ENCODE results near the gene TMEM131L. TPM values are rescaled to one million over a fixed set of nuclear protein-coding genes. Genes with fewer than 3 reads are reported as not detected.
"Not testable (repeated sequence)": the region's sequence is repeated elsewhere in the genome, so short reads cannot be mapped to it uniquely, and the experiment has no call there.

TMEM131L gene
- total RNA-seq, 3 donors from 2014 or later: 37.7 to 44.0 (median 41.7) TPM

DNA sequence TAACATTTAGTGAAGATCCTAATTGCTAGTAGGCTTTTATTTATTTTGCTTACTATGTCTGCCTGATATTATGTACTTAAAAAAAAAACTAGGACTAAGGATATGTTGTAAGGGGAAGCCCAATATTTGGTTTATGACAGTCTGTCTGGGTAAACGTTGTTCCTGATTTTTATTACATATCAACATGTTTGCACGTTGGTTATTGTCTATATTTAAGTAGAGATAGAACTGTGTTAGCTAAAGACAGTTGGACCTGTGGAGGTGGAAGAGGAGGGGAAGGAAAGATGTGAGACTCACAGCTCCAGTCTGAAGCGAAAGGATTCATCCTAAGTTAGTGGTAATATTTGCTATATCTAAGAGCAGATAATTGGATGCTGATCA lies 90.3 kb downstream of the TMEM131L start:
- peaks cover 6% of the 10 kb centered on the region for H3K9me3 Mint-ChIP-seq

DNA sequence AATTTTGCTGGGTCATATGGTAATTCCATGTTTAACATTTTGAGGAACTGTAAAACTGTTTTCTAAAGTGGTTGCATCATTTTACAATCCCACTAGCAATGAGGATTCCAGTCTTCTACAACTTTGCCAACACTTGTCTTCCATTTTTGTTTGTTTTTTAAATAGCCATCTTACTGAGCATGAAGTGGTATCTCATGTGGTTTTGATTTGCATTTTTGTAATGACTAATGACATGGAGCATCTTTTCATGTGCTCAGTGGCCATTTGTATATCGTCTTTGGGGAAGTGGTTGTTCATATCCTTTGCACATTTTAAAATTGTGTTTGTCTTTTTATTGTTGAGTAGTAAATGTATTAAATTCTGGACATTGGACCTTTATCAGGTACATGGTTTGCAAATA lies 94.7 kb downstream of the TMEM131L start:
- H3K36me3 Mint-ChIP-seq (ENCODE audit: insufficient read depth): peaks cover 52% of the 10 kb centered on the region
- peak in 1 of 2 donors; percentile 65 for ATAC-seq
- H3K27me3 Mint-ChIP-seq (ENCODE audit: low read depth): no peaks in the 10 kb centered on the region
- peaks cover 9% of the 10 kb centered on the region for H3K9me3 Mint-ChIP-seq
- H3K4me3 Mint-ChIP-seq: no peak overlapping the region
- no peak for DNase-seq
- H3K4me1 Mint-ChIP-seq (ENCODE audit: low read depth): peaks cover 44% of the 10 kb centered on the region

More for the DNA sequence above, 90.3 kb downstream of the TMEM131L start:
- no peak for ATAC-seq
- peaks cover 39% of the 10 kb centered on the region for H3K4me1 Mint-ChIP-seq (ENCODE audit: low read depth)
- DNase-seq: no peak
- no peaks in the 10 kb centered on the region for H3K27me3 Mint-ChIP-seq (ENCODE audit: low read depth)
- no peak overlapping the region for H3K4me3 Mint-ChIP-seq
- H3K36me3 Mint-ChIP-seq (ENCODE audit: insufficient read depth): peaks cover 39% of the 10 kb centered on the region

- Mint-ChIP-seq H3K27me3 (ENCODE audit: low read depth) (no peaks in the 10 kb centered on the region), H3K36me3 (ENCODE audit: insufficient read depth) (peaks cover 50% of the 10 kb centered on the region), H3K9me3 (peaks cover 9% of the 10 kb centered on the region), H3K4me3 (no peak overlapping the region), H3K4me1 (ENCODE audit: low read depth) (peaks cover 55% of the 10 kb centered on the region)
- ATAC-seq: no peak
- DNase-seq: no peak
Observed at GRCh38 chr4:153564630-153565525, 98.7 kb downstream of the TMEM131L start.

- Mint-ChIP-seq H3K9me3 (peaks cover under 1% of the 10 kb centered on the region), H3K4me3 (no peak overlapping the region), H3K4me1 (ENCODE audit: low read depth) (peaks cover 55% of the 10 kb centered on the region), H3K36me3 (ENCODE audit: insufficient read depth) (peaks cover 37% of the 10 kb centered on the region), H3K27me3 (ENCODE audit: low read depth) (no peaks in the 10 kb centered on the region)
- DNase-seq (no peak), ATAC-seq (no peak)
Observed at GRCh38 chr4:153566631-153567150, 100.5 kb downstream of the TMEM131L start.

DNA sequence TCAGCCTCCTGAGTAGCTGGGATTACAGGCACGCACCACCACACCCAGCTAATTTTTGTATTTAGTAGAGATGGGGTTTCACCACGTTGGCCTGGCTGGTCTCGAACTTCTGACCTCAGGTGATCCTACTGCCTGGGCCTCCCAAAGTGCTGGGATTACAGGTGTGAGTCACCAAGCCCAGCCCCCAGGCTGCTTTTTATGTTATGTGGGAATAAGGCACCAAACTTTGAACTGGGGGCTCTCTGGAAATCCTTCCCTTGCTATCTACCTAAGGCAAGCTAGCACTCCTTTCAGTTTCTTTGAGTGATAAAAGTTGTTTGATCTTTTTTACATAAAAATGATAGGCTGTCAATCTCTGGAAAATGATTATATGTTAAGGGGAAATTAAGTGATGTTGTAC lies 101.5 kb downstream of the TMEM131L start:
- not testable (repeated sequence) for H3K9me3 Mint-ChIP-seq; H3K27me3 Mint-ChIP-seq (ENCODE audit: low read depth); ATAC-seq; H3K4me3 Mint-ChIP-seq; DNase-seq
- Mint-ChIP-seq H3K4me1 (ENCODE audit: low read depth) (peaks cover 58% of the 10 kb centered on the region), H3K36me3 (ENCODE audit: insufficient read depth) (peaks cover 37% of the 10 kb centered on the region)

GRCh38 chr4:153570228-153570973 lies 104.2 kb downstream of the TMEM131L start:
- Mint-ChIP-seq H3K4me1 (ENCODE audit: low read depth) (peaks cover 65% of the 10 kb centered on the region), H3K9me3 (no peaks in the 10 kb centered on the region), H3K27me3 (ENCODE audit: low read depth) (no peaks in the 10 kb centered on the region), H3K36me3 (ENCODE audit: insufficient read depth) (peaks cover 33% of the 10 kb centered on the region), H3K4me3 (no peak overlapping the region)
- DNase-seq (no peak), ATAC-seq (no peak)

GRCh38 chr4:153571006-153571545 lies 104.9 kb downstream of the TMEM131L start:
- Mint-ChIP-seq H3K36me3 (ENCODE audit: insufficient read depth) (peaks cover 33% of the 10 kb centered on the region), H3K4me3 (no peak overlapping the region), H3K9me3 (no peaks in the 10 kb centered on the region), H3K4me1 (ENCODE audit: low read depth) (peaks cover 69% of the 10 kb centered on the region), H3K27me3 (ENCODE audit: low read depth) (no peaks in the 10 kb centered on the region)
- DNase-seq: no peak
- no peak for ATAC-seq

- no peaks in the 10 kb centered on the region for H3K27me3 Mint-ChIP-seq (ENCODE audit: low read depth)
- no peaks in the 10 kb centered on the region for H3K9me3 Mint-ChIP-seq
- peaks cover 76% of the 10 kb centered on the region for H3K4me1 Mint-ChIP-seq (ENCODE audit: low read depth)
- ATAC-seq: peak in 1 of 2 donors; percentile 19
- H3K36me3 Mint-ChIP-seq (ENCODE audit: insufficient read depth): peaks cover 26% of the 10 kb centered on the region
- DNase-seq: no peak
- no peak overlapping the region for H3K4me3 Mint-ChIP-seq
Observed at GRCh38 chr4:153572609-153573008, 106.4 kb downstream of the TMEM131L start.

DNA sequence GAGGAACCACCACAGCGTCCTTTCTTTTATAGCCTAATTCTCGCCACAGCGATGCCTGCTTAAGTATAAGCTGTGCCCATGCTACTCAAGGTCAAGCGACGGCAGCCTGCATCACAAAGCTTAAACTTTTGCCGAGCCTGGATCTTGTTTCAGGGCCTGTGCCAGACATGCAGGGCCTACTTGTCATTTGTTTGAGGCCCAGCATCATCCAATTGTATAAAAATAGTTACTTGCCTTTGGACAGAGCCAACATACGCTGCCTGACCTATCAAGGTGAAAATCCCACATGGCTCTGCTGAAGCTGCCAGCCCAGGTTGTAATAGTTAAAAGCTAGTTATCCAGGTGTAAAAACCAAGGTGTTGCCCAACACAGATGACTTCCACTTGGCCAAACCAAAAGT lies 107.1 kb downstream of the TMEM131L start:
- peaks cover 73% of the 10 kb centered on the region for H3K4me1 Mint-ChIP-seq (ENCODE audit: low read depth)
- no peaks in the 10 kb centered on the region for H3K27me3 Mint-ChIP-seq (ENCODE audit: low read depth)
- peaks cover 26% of the 10 kb centered on the region for H3K36me3 Mint-ChIP-seq (ENCODE audit: insufficient read depth)
- ATAC-seq (no peak), DNase-seq (no peak)
- H3K9me3 Mint-ChIP-seq: no peaks in the 10 kb centered on the region
- no peak overlapping the region for H3K4me3 Mint-ChIP-seq

DNA sequence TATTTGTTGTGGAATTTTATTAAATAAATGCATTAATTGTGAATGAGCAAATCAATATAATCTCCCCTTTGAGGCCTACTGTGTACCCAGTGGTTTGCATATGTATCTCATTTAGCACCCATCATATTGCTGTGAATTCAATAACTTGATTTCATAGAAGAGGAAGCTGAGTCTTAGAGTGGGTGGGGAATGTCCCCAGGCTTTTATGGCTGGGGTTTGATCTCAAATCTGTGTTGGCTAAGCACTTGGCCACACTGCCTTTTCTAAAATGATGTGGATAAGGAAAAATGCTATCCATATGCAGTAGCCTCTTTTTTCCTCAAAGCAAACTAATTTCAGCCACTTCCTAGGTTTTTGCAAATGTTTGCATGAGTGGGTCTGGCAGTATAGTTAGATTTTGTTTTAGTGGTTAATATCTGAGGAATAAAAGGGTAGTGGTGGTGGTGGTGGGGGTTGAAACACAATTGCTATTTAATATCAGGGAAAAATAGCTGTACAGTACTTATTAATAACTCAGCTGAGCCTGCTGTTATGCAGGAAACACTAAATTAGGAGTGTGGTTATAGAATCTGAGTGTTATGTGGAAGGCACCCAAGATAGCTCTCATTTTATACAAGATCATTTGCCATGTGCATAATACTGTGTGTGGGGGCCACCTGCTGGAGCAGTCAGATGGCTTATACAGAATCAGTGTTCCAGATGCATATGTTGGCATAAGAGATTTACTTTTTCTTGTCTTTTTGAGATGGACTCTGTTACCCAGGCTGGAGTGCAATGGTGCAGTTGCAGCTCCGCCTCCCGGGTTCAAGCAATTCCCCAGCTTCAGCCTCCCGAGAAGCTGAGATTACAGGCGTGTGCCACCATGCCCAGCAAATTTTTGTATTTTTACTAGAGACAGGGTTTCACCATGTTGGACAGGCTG lies 108.0 kb downstream of the TMEM131L start:
- Mint-ChIP-seq H3K9me3 (no peaks in the 10 kb centered on the region), H3K36me3 (ENCODE audit: insufficient read depth) (peaks cover 23% of the 10 kb centered on the region), H3K4me1 (ENCODE audit: low read depth) (peaks cover 65% of the 10 kb centered on the region), H3K4me3 (no peak overlapping the region), H3K27me3 (ENCODE audit: low read depth) (no peaks in the 10 kb centered on the region)
- DNase-seq (peak; percentile 58), ATAC-seq (peak; percentile 83 to 87)

GRCh38 chr4:153576443-153576774 lies 110.2 kb downstream of the TMEM131L start:
- H3K4me1 Mint-ChIP-seq (ENCODE audit: low read depth): peaks cover 60% of the 10 kb centered on the region
- no peaks in the 10 kb centered on the region for H3K27me3 Mint-ChIP-seq (ENCODE audit: low read depth)

GRCh38 chr4:153577053-153577452 lies 110.9 kb downstream of the TMEM131L start:
- H3K27me3 Mint-ChIP-seq (ENCODE audit: low read depth): no peaks in the 10 kb centered on the region
- no peaks in the 10 kb centered on the region for H3K9me3 Mint-ChIP-seq
- no peak overlapping the region for H3K4me3 Mint-ChIP-seq
- H3K4me1 Mint-ChIP-seq (ENCODE audit: low read depth): peaks cover 56% of the 10 kb centered on the region
- no peak for ATAC-seq
- DNase-seq: no peak
- peaks cover 15% of the 10 kb centered on the region for H3K36me3 Mint-ChIP-seq (ENCODE audit: insufficient read depth)

More at GRCh38 chr4:153576443-153576774, 110.2 kb downstream of the TMEM131L start:
- Mint-ChIP-seq H3K36me3 (ENCODE audit: insufficient read depth) (peaks cover 17% of the 10 kb centered on the region), H3K4me3 (no peak overlapping the region), H3K9me3 (no peaks in the 10 kb centered on the region)
- no peak for DNase-seq
- no peak for ATAC-seq

DNA sequence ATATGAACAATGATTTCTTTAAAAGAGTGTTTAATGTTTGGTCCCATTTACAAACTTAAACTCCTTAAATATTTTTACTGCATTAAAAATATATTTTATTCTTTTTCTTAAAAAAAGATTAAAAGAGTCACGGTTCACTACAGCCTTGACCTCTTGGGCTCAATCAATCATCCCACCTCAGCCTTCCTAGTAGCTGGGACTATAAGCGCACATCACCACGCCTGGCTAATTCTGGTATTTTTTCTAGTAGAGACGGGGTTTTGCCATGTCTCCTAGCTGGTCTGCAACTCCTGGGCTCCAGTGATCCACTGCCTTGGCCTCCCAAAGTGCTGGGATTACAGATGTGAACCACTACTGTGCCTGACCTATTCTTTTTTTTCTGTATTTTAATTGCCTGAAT lies 113.2 kb downstream of the TMEM131L start:
- ATAC-seq: no peak
- peaks cover 48% of the 10 kb centered on the region for H3K4me1 Mint-ChIP-seq (ENCODE audit: low read depth)

More for the DNA sequence above, 113.2 kb downstream of the TMEM131L start:
- no peaks in the 10 kb centered on the region for H3K9me3 Mint-ChIP-seq
- H3K4me3 Mint-ChIP-seq: no peak overlapping the region
- no peak for DNase-seq
- no peaks in the 10 kb centered on the region for H3K27me3 Mint-ChIP-seq (ENCODE audit: low read depth)
- peaks cover 17% of the 10 kb centered on the region for H3K36me3 Mint-ChIP-seq (ENCODE audit: insufficient read depth)

All from activated T-cell treated with anti-CD3 and anti-CD28 coated beads, Interleukin-2, amount 50 U/mL, for 4 hours (primary cell).